GM04503 (cell line): ENCODE results near the gene KIAA0753.

ENCODE experiments used
- DNase-seq: peaks from one replicate; pipeline ENCODE4 v3.0.0-alpha.2; 2012; ENCODE audit warnings: low read depth

Gene KIAA0753

GRCh38 chr17:6547336-6547735 lies 93.2 kb downstream of the KIAA0753 start:
- no peak for DNase-seq

GRCh38 chr17:6546069-6546718 lies 94.3 kb downstream of the KIAA0753 start:
- DNase-seq, result peak; percentile 26

- no peak for DNase-seq
Observed at GRCh38 chr17:6545291-6545690, 95.2 kb downstream of the KIAA0753 start.

- DNase-seq, result no peak
Observed at GRCh38 chr17:6544011-6544370, 96.5 kb downstream of the KIAA0753 start.

- no peak for DNase-seq
Observed at GRCh38 chr17:6543079-6544010, 97.2 kb downstream of the KIAA0753 start.

- DNase-seq, result no peak
Observed at GRCh38 chr17:6542577-6542976, 97.9 kb downstream of the KIAA0753 start.

GRCh38 chr17:6541886-6542285 lies 98.6 kb downstream of the KIAA0753 start:
- DNase-seq, result no peak

GRCh38 chr17:6539871-6540270 lies 100.6 kb downstream of the KIAA0753 start:
- no peak for DNase-seq

- DNase-seq, result no peak
Observed at GRCh38 chr17:6536566-6537065, 103.9 kb downstream of the KIAA0753 start.

- no peak for DNase-seq
Observed at GRCh38 chr17:6536053-6536452, 104.5 kb downstream of the KIAA0753 start.

- no peak for DNase-seq
Observed at GRCh38 chr17:6534846-6535514, 105.5 kb downstream of the KIAA0753 start.

GRCh38 chr17:6532441-6532885 lies 108.0 kb downstream of the KIAA0753 start:
- no peak for DNase-seq

- DNase-seq, result no peak
Observed at GRCh38 chr17:6531575-6531974, 108.9 kb downstream of the KIAA0753 start.

GRCh38 chr17:6530324-6530920 lies 110.1 kb downstream of the KIAA0753 start:
- no peak for DNase-seq

GRCh38 chr17:6528557-6528956 lies 112.0 kb downstream of the KIAA0753 start:
- no peak for DNase-seq
